HG03520 (cell line): Measurements from ENCODE around the gene MSL3.

ENCODE experiments used
- ATAC-seq: cut with Tn5 transposase; IDR thresholded peaks from one replicate; pipeline ENCODE4 v1.9.1; 2021; ENCODE audit warnings: mild to moderate bottlenecking, moderate library complexity; ENCODE audit not compliant: unreplicated experiment

MSL3 gene

GRCh38 chrX:11759172-11759460 lies 1.1 kb downstream of the MSL3 start:
- no peak for ATAC-seq

- ATAC-seq: peak; percentile 71
Measured at GRCh38 chrX:11759461-11760311, 1.6 kb downstream of the MSL3 start.

- ATAC-seq: no peak
Measured at GRCh38 chrX:11760958-11761357, 2.9 kb downstream of the MSL3 start.

- ATAC-seq: no peak
Measured at GRCh38 chrX:11764602-11765067, 6.6 kb downstream of the MSL3 start.

GRCh38 chrX:11765449-11765848 lies 7.4 kb downstream of the MSL3 start:
- ATAC-seq: no peak

- no peak for ATAC-seq
Measured at GRCh38 chrX:11766487-11766886, 8.4 kb downstream of the MSL3 start.

- no peak for ATAC-seq
Measured at GRCh38 chrX:11768039-11768438, 10.0 kb downstream of the MSL3 start.

- ATAC-seq: peak; percentile 53
Measured at GRCh38 chrX:11770320-11770719, 12.3 kb downstream of the MSL3 start.

GRCh38 chrX:11778230-11778629 lies 20.2 kb downstream of the MSL3 start:
- ATAC-seq: no peak

GRCh38 chrX:11781133-11781532 lies 23.1 kb downstream of the MSL3 start:
- no peak for ATAC-seq

GRCh38 chrX:11781734-11782370 lies 23.8 kb downstream of the MSL3 start:
- ATAC-seq: no peak

- no peak for ATAC-seq
Measured at GRCh38 chrX:11784543-11784942, 26.5 kb downstream of the MSL3 start.

- no peak for ATAC-seq
Measured at GRCh38 chrX:11786862-11787261, 28.8 kb downstream of the MSL3 start.

- ATAC-seq: no peak
Measured at GRCh38 chrX:11787564-11787963, 29.5 kb downstream of the MSL3 start.

- ATAC-seq: peak; percentile 31
Measured at GRCh38 chrX:11789809-11790208, 31.8 kb downstream of the MSL3 start.

GRCh38 chrX:11791090-11791489 lies 33.1 kb downstream of the MSL3 start:
- ATAC-seq: no peak

GRCh38 chrX:11791537-11791936 lies 33.5 kb downstream of the MSL3 start:
- no peak for ATAC-seq

GRCh38 chrX:11792461-11793421 lies 34.7 kb downstream of the MSL3 start:
- ATAC-seq: peak; percentile 76

GRCh38 chrX:11793734-11794133 lies 35.7 kb downstream of the MSL3 start:
- no peak for ATAC-seq

GRCh38 chrX:11813341-11813740 lies 55.3 kb downstream of the MSL3 start:
- ATAC-seq: no peak
